Measurements from ENCODE around the gene PARD6G. TPM values are rescaled to one million over a fixed set of nuclear protein-coding genes. Genes with fewer than 3 reads are reported as not detected.
"Not testable (repeated sequence)": the region's sequence is repeated elsewhere in the genome, so short reads cannot be mapped to it uniquely, and the experiment has no call there.

PARD6G gene
- total and polyA plus RNA-seq, 2 of the 13 experiments (the other 11 are each of a cell fraction or from before 2014, with no cell fraction given): 3.6 to 7.4 TPM

- FAIRE-seq: not testable (repeated sequence)
Observed at GRCh38 chr18:80219488-80219887, 27.8 kb downstream of the PARD6G start.

GRCh38 chr18:80218341-80219227, 28.7 kb downstream of the PARD6G start:
- BruUV-seq (replicated peaks): no TSS peak
- ChIA-PET POLR2A (no interaction called here), CTCF (ENCODE audit: low intra/inter-chr PET ratio, low total read pairs) (no interaction called here)

More at GRCh38 chr18:80219488-80219887, 27.8 kb downstream of the PARD6G start:
- POLR2A ChIA-PET; H2AFZ ChIP-seq (ENCODE audit: low read length); H3K9ac ChIP-seq (ENCODE audit: insufficient read depth, low read depth, low read length); H4K20me1 ChIP-seq (ENCODE audit: insufficient read depth, low read length); H3K4me2 ChIP-seq (ENCODE audit: low read depth, low read length); CTCF ChIA-PET (ENCODE audit: low intra/inter-chr PET ratio, low total read pairs); H3K27ac ChIP-seq (ENCODE audit: extremely low read length, insufficient read depth, low read length); in situ Hi-C loops (cut with HindIII; ENCODE audit: extremely low pct_ligation_motif_present, low pct_unique_long_range_greater_than_20kb); BruUV-seq (replicated peaks); H3K79me2 ChIP-seq (ENCODE audit: insufficient read depth, low read length); DNase-seq (ENCODE audit: low spot score); intact Hi-C loops (cut with micrococcal nuclease; ENCODE audit: unreplicated experiment); H3K4me3 ChIP-seq (replicated peaks in 1 of 3; ENCODE audit: insufficient read depth in 1 of 3, low read depth in 2 of 3, low read length in 3 of 3); H3K36me3 ChIP-seq (replicated peaks in 1 of 2; ENCODE audit: control insufficient read depth in 1 of 2, insufficient read depth in 2 of 2, low read length in 2 of 2); H3K27me3 ChIP-seq (ENCODE audit: control insufficient read depth in 1 of 2, insufficient read depth in 2 of 2, low read length in 2 of 2); H3K9me3 ChIP-seq (ENCODE audit: low read length); ATAC-seq: not testable (repeated sequence)
- H3K4me1 ChIP-seq (ENCODE audit: insufficient read depth, low read length): peaks cover 17% of the 10 kb centered on the region
- WGBS (ENCODE audit: low lambda C conversion rate): 76% methylated on average over 4 of the region's 4 CpGs
- TF ChIP-seq HNF4A (CRISPR knock-in tag; IDR thresholded peaks at IDR 0.05) (0 out of 2 replicates have a peak, but pooled peaks have one; percentile 10), RXRB (CRISPR knock-in tag; IDR thresholded peaks at IDR 0.05; ENCODE audit: borderline replicate concordance) (peak; percentile 62; the same call in 1 of the 2 replicates), BCL6 (CRISPR knock-in tag; IDR thresholded peaks at IDR 0.05) (peak; percentile 25; the same call in 1 of the 2 replicates), PPARG (CRISPR knock-in tag; conservative IDR thresholded peaks at IDR 0.05) (peak; percentile 80)

More at GRCh38 chr18:80218341-80219227, 28.7 kb downstream of the PARD6G start:
- no peak for TF ChIP-seq ZNF547 (CRISPR knock-in tag; IDR thresholded peaks at IDR 0.05)
- no peak for TF ChIP-seq ZNF430 (CRISPR knock-in tag; IDR thresholded peaks at IDR 0.05)
- no peak for TF ChIP-seq KMT2B (CRISPR knock-in tag; IDR thresholded peaks at IDR 0.05)
- TF ChIP-seq ATF7-NPFF (CRISPR knock-in tag; IDR thresholded peaks at IDR 0.05; ENCODE audit: low read depth): no peak
- TF ChIP-seq REPIN1 (CRISPR knock-in tag; IDR thresholded peaks at IDR 0.05; ENCODE audit: borderline replicate concordance, low read depth): no peak
- no peak for TF ChIP-seq ZNF224 (CRISPR knock-in tag; IDR thresholded peaks at IDR 0.05)
- no peaks in the 10 kb centered on the region for H3K36me3 ChIP-seq (replicated peaks in 1 of 2; ENCODE audit: control insufficient read depth in 1 of 2, insufficient read depth in 2 of 2, low read length in 2 of 2)
- H3K9me3 ChIP-seq (ENCODE audit: low read length): no peaks in the 10 kb centered on the region
- no peak overlapping the region for H2AFZ ChIP-seq (ENCODE audit: low read length)
- in situ Hi-C loops (cut with HindIII; ENCODE audit: extremely low pct_ligation_motif_present, low pct_unique_long_range_greater_than_20kb) (no loop called here), intact Hi-C loops (cut with micrococcal nuclease; ENCODE audit: unreplicated experiment) (no loop called here)
- no peaks in the 10 kb centered on the region for H3K79me2 ChIP-seq (ENCODE audit: insufficient read depth, low read length)
- H3K9ac ChIP-seq (ENCODE audit: insufficient read depth, low read depth, low read length): no peak overlapping the region
- H3K27me3 ChIP-seq (ENCODE audit: control insufficient read depth in 1 of 2, insufficient read depth in 2 of 2, low read length in 2 of 2): no peaks in the 10 kb centered on the region
- 96% methylated on average over 4 of the region's 10 CpGs for WGBS (ENCODE audit: low lambda C conversion rate)
- no peak overlapping the region for H3K4me2 ChIP-seq (ENCODE audit: low read depth, low read length)
- DNase-seq (ENCODE audit: low spot score): no peak
- FAIRE-seq: no peak
- no peak; the same call in 1 of the 3 replicates for ATAC-seq
- no peak overlapping the region for H3K27ac ChIP-seq (ENCODE audit: extremely low read length, insufficient read depth, low read length)
- H3K4me3 ChIP-seq (replicated peaks in 1 of 3; ENCODE audit: insufficient read depth in 1 of 3, low read depth in 2 of 3, low read length in 3 of 3): no peak overlapping the region
- no peaks in the 10 kb centered on the region for H4K20me1 ChIP-seq (ENCODE audit: insufficient read depth, low read length)
- peaks cover 23% of the 10 kb centered on the region for H3K4me1 ChIP-seq (ENCODE audit: insufficient read depth, low read length)

Measured in HepG2 (cell line).